Stimulated activated CD8-positive, alpha-beta memory T cell treated with anti-CD3 and anti-CD28 coated beads, Interleukin-12 subunit alpha, Interleukin-12 subunit beta, amount 100 ng/mL, for 1 hour (primary cell): ENCODE results near the gene NAGLU.

Experiments
- DNase-seq: peaks from one replicate; pipeline ENCODE4 v3.0.0-alpha.2; 2020; ENCODE audit warnings: low read depth

The NAGLU gene

GRCh38 chr17:42565523-42566214 is 29.6 kb downstream of the NAGLU start:
- DNase-seq, result no peak

GRCh38 chr17:42566215-42566882 is 30.3 kb downstream of the NAGLU start:
- no peak for DNase-seq

GRCh38 chr17:42566883-42567573 is 31.0 kb downstream of the NAGLU start, which contains the start of gene MLX:
Gene MLX, plus strand, starts transcription at chr17:42567100. Its CDS starts 25 bp downstream, at chr17:42567125.
- DNase-seq, result peak; percentile 85

- DNase-seq, result no peak
Measured at GRCh38 chr17:42568341-42569111, 32.5 kb downstream of the NAGLU start.

- no peak for DNase-seq
Measured at GRCh38 chr17:42571435-42572225, 35.6 kb downstream of the NAGLU start.

GRCh38 chr17:42573095-42573494 is 37.1 kb downstream of the NAGLU start:
- no peak for DNase-seq

- no peak for DNase-seq
Measured at GRCh38 chr17:42574463-42574862, 38.4 kb downstream of the NAGLU start.

GRCh38 chr17:42577140-42577531 is 41.1 kb downstream of the NAGLU start:
- DNase-seq, result no peak

GRCh38 chr17:42577532-42578281 is 41.7 kb downstream of the NAGLU start, which contains the start of gene PSMC3IP:
Gene PSMC3IP, minus strand, starts transcription at chr17:42577729. Its CDS starts 43 bp downstream, at chr17:42577686.
- DNase-seq, result peak; percentile 86

GRCh38 chr17:42578282-42578869 is 42.3 kb downstream of the NAGLU start:
- peak; percentile 51 for DNase-seq

GRCh38 chr17:42579794-42580551 is 43.9 kb downstream of the NAGLU start:
- no peak for DNase-seq

- no peak for DNase-seq
Measured at GRCh38 chr17:42581744-42582270, 45.8 kb downstream of the NAGLU start.

- no peak for DNase-seq
Measured at GRCh38 chr17:42584880-42585279, 48.8 kb downstream of the NAGLU start.

GRCh38 chr17:42585353-42585752 is 49.3 kb downstream of the NAGLU start:
- no peak for DNase-seq

- DNase-seq, result no peak
Measured at GRCh38 chr17:42586514-42587230, 50.6 kb downstream of the NAGLU start.

GRCh38 chr17:42590886-42591285 is 54.8 kb downstream of the NAGLU start:
- DNase-seq, result no peak

- no peak for DNase-seq
Measured at GRCh38 chr17:42591411-42591810, 55.4 kb downstream of the NAGLU start.
